IMR-90 (cell line): ENCODE data around the gene MRPS15. TPM values are rescaled to one million over a fixed set of nuclear protein-coding genes. Genes with fewer than 3 reads are reported as not detected.

Experiments
- ATAC-seq: fragments of 200-7000 bp; cut with Tn5 transposase; 2 replicates; pipeline ENCODE4 v1.9.1; 2020; ENCODE audit warnings: low read depth, mild to moderate bottlenecking, moderate library complexity
- BruUV-seq: library from RNA; stranded (reverse); fragments of 400-500 nt; replicated peaks from 2 replicates; lab custom pipeline; 2021; lab: Mats Ljungman, UMichigan
- CTCF ChIA-PET: fragments of 300-600 bp; formaldehyde crosslinking; extraction: SDS; loops from one replicate; lab custom pipeline; 2021; ENCODE audit warnings: antibody characterized with exemption; lab: Yijun Ruan, JAX
- POLR2A ChIA-PET: fragments of 300-600 bp; sonication (Branson Sonifier 250); formaldehyde crosslinking; loops from one replicate; lab custom pipeline; 2022; ENCODE audit warnings: antibody characterized with exemption; ENCODE audit not compliant: unreplicated experiment; lab: Charles Lee
- DNase-seq: peaks from one replicate; pipeline ENCODE4 v3.0.0; 2013
- H2AFZ ChIP-seq: replicated peaks from 2 replicates; pipeline ENCODE3; 2013; ENCODE audit warnings: low read length, mild to moderate bottlenecking; ENCODE audit not compliant: poor library complexity
- H2AK5ac ChIP-seq: 2 replicates; pipeline ENCODE4 v1.6.1; 2013; ENCODE audit warnings: low read depth, low read length, inconsistent platforms
- H2AK9ac ChIP-seq: replicated peaks from 2 replicates; pipeline ENCODE3; 2013; ENCODE audit warnings: mild to moderate bottlenecking, low read depth, low read length, moderate library complexity; ENCODE audit not compliant: poor library complexity
- H2BK120ac ChIP-seq: 2 replicates; pipeline ENCODE4 v1.6.1; 2013; ENCODE audit warnings: low read depth, low read length, inconsistent platforms
- H2BK15ac ChIP-seq: 3 replicates; pipeline ENCODE4 v1.6.1; 2013; ENCODE audit warnings: low read depth, low read length, inconsistent platforms
- H2BK20ac ChIP-seq: 2 replicates; pipeline ENCODE4 v1.6.1; 2013; ENCODE audit warnings: low read depth, mild to moderate bottlenecking, inconsistent platforms, low read length, moderate library complexity
- H2BK5ac ChIP-seq: 2 replicates; pipeline ENCODE4 v1.6.1; 2013; ENCODE audit warnings: mild to moderate bottlenecking, low read depth, low read length, inconsistent platforms; ENCODE audit not compliant: poor library complexity, severe bottlenecking
- H3K14ac ChIP-seq: replicated peaks from 2 replicates; pipeline ENCODE4 v1.6.1; 2013; ENCODE audit warnings: low read depth, low read length, inconsistent platforms
- H3K18ac ChIP-seq: 2 replicates; pipeline ENCODE4 v1.6.1; 2013; ENCODE audit warnings: low read depth, low read length, control low read depth
- H3K23ac ChIP-seq: 2 replicates; pipeline ENCODE4 v1.6.1; 2013; ENCODE audit warnings: low read depth, low read length, inconsistent platforms
- H3K27ac ChIP-seq: 2 replicates; pipeline ENCODE4 v1.5.1; 2013; ENCODE audit warnings: mild to moderate bottlenecking, control low read depth, low read length; ENCODE audit not compliant: insufficient read depth
- H3K27me3 ChIP-seq: 2 replicates; pipeline ENCODE4 v1.6.1; 2013; ENCODE audit warnings: low read length; ENCODE audit not compliant: control insufficient read depth, insufficient read depth
- H3K36me3 ChIP-seq: 2 replicates; pipeline ENCODE4 v1.6.1; 2013; ENCODE audit warnings: low read length, mixed read lengths; ENCODE audit not compliant: control insufficient read depth, insufficient read depth
- H3K4ac ChIP-seq: 2 replicates; pipeline ENCODE4 v1.6.1; 2013; ENCODE audit warnings: low read depth, low read length, inconsistent platforms
- H3K4me1 ChIP-seq: 2 replicates; pipeline ENCODE4 v1.6.1; 2013; ENCODE audit warnings: low read length, mixed read lengths; ENCODE audit not compliant: control insufficient read depth, insufficient read depth
- H3K4me2 ChIP-seq: 2 replicates; pipeline ENCODE4 v1.6.1; 2013; ENCODE audit warnings: low read depth, mild to moderate bottlenecking, control low read depth, low read length, moderate library complexity
- H3K4me3 ChIP-seq: 2 replicates; pipeline ENCODE4 v1.5.1; 2013; ENCODE audit warnings: low read depth, mild to moderate bottlenecking, control low read depth, low read length, moderate library complexity; ENCODE audit not compliant: insufficient read depth
- H3K56ac ChIP-seq: 2 replicates; pipeline ENCODE4 v1.6.1; 2013; ENCODE audit warnings: low read length, inconsistent platforms; ENCODE audit not compliant: insufficient read depth; ENCODE audit errors: extremely low read depth
- H3K79me1 ChIP-seq, 2 experiments: 2 replicates each; pipeline ENCODE4 v1.6.1; 2013; ENCODE audit warnings: low read length in 2 of 2, inconsistent platforms in 1 of 2, low read depth in 1 of 2
- H3K9ac ChIP-seq: 2 replicates; pipeline ENCODE4 v1.6.1; 2013; ENCODE audit warnings: low read depth, low read length, control low read depth
- H3K9me1 ChIP-seq: 2 replicates; pipeline ENCODE4 v1.6.1; 2013; ENCODE audit warnings: low read length, inconsistent platforms; ENCODE audit not compliant: insufficient read depth
- H3K9me3 ChIP-seq: 2 replicates; pipeline ENCODE4 v1.6.1; 2013; ENCODE audit warnings: low read length; ENCODE audit not compliant: control insufficient read depth, insufficient read depth
- H4K20me1 ChIP-seq: 2 replicates; pipeline ENCODE4 v1.6.1; 2013; ENCODE audit warnings: low read length, inconsistent platforms; ENCODE audit not compliant: insufficient read depth
- H4K5ac ChIP-seq: 2 replicates; pipeline ENCODE4 v1.6.1; 2013; ENCODE audit warnings: mild to moderate bottlenecking, low read depth, low read length, control low read depth
- H4K8ac ChIP-seq, 2 experiments: 2 replicates each; pipeline ENCODE4 v1.6.1; 2013; ENCODE audit warnings: low read depth in 2 of 2, low read length in 2 of 2, control low read depth in 1 of 2, inconsistent platforms in 1 of 2
- H4K91ac ChIP-seq: 2 replicates; pipeline ENCODE4 v1.6.1; 2013; ENCODE audit warnings: low read depth, low read length, inconsistent platforms; ENCODE audit not compliant: insufficient read depth
- BHLHE40 ChIP-seq: fragments of 150-350 bp; IDR thresholded peaks from 2 replicates; pipeline ENCODE4 v1.6.1; 2016; ENCODE audit warnings: mild to moderate bottlenecking, low read depth, low read length
- CEBPB ChIP-seq: IDR thresholded peaks from 2 replicates; pipeline ENCODE4 v1.6.1; 2012; ENCODE audit warnings: low read depth, low read length, improper control_type of control experiment
- CTCF ChIP-seq: conservative IDR thresholded peaks from 2 replicates; pipeline ENCODE4 v1.5.1; 2012; ENCODE audit warnings: mild to moderate bottlenecking, low read depth, low read length, improper control_type of control experiment
- ELK1 ChIP-seq: fragments of 150-350 bp; IDR thresholded peaks from 2 replicates; pipeline ENCODE4 v1.6.1; 2016; ENCODE audit warnings: low read depth, mild to moderate bottlenecking, low read length, moderate library complexity, borderline replicate concordance
- FOS ChIP-seq: fragments of 150-350 bp; IDR thresholded peaks from 2 replicates; pipeline ENCODE4 v1.6.1; 2016; ENCODE audit warnings: low read depth, low read length
- MAFK ChIP-seq: IDR thresholded peaks from 2 replicates; pipeline ENCODE4 v1.6.1; 2012; ENCODE audit warnings: low read depth, low read length, improper control_type of control experiment
- NFE2L2 ChIP-seq: fragments of 150-350 bp; IDR thresholded peaks from 2 replicates; pipeline ENCODE4 v1.6.1; 2016; ENCODE audit warnings: low read depth, mild to moderate bottlenecking, low read length
- RCOR1 ChIP-seq: IDR thresholded peaks from 2 replicates; pipeline ENCODE4 v1.6.1; 2012; ENCODE audit warnings: mild to moderate bottlenecking, low read length, improper control_type of control experiment; ENCODE audit not compliant: insufficient replicate concordance
- WGBS, 2 experiments: methylation state at CpG; one replicate each; pipeline versions ENCODE4 v1.1.5 to v1.1.7; 2013; ENCODE audit warnings: missing lambda C conversion rate in 2 of 2; ENCODE audit not compliant: insufficient read length in 1 of 2; ENCODE audit errors: extremely low coverage in 2 of 2; 5-methylcytosine and 5-hydroxymethylcytosine counted together
- dilution Hi-C: fragments of 300-500 bp; cut with HindIII; formaldehyde crosslinking; loops from one replicate; pipeline ENCODE4 v1.14.3; 2018; ENCODE audit warnings: low sequenced_read_pairs; ENCODE audit not compliant: unreplicated experiment
- in situ Hi-C: fragments of 300-500 bp; cut with MboI; formaldehyde crosslinking; loops from 3 replicates; pipeline ENCODE4 v1.14.3; 2019; ENCODE audit warnings: low sequenced_read_pairs, inconsistent platforms, mixed read lengths
- intact Hi-C: fragments of 100-400 bp; cut with micrococcal nuclease; formaldehyde crosslinking; loops from 2 replicates; pipeline ENCODE4 v1.10.0; 2022
- polyA plus RNA-seq, 3 experiments: library from polyadenylated mRNA; depleted of rRNA; stranded (reverse); fragments of >200 nt; gene quantifications; 2 replicates each; pipeline ENCODE4 v1.2.3, GENCODE V29; 2012; ENCODE audit warnings: low replicate concordance in 1 of 3
- total RNA-seq: library from RNA; depleted of rRNA; stranded (reverse); fragments of >200 nt; gene quantifications from 2 replicates; pipeline ENCODE4 v1.2.3, GENCODE V29; 2012

The MRPS15 gene
- total and polyA plus RNA-seq, 2 of the 4 experiments (the other 2 are of a cell fraction), result 46.1 to 77.9 TPM

- no peak for TF ChIP-seq MAFK
Observed at GRCh38 chr1:36419140-36419539, 45.0 kb downstream of the MRPS15 start (continued).

- DNase-seq, result no peak
- Histone ChIP-seq H3K4me3 (no peak overlapping the region), H3K9me3 (no peaks in the 10 kb centered on the region), H3K4me1 (peaks cover 5% of the 10 kb centered on the region), H3K36me3 (peaks cover 2% of the 10 kb centered on the region; the same call in 1 of the 2 replicates), H3K4ac (no peak overlapping the region), H3K14ac (no peak overlapping the region), H3K56ac (no peak overlapping the region), H3K27me3 (no peaks in the 10 kb centered on the region), H3K23ac (no peak overlapping the region), H3K9me1 (no peaks in the 10 kb centered on the region), H4K20me1 (no peaks in the 10 kb centered on the region), H2AFZ (no peak overlapping the region), H2AK5ac (no peak overlapping the region), H3K9ac (no peak overlapping the region), H4K91ac (no peak overlapping the region), H3K4me2 (no peak overlapping the region), H2AK9ac (no peak overlapping the region), H2BK5ac (no peak overlapping the region), H3K18ac (no peak overlapping the region), H2BK15ac (no peak overlapping the region), H4K8ac (no peak overlapping the region), H4K5ac (no peak overlapping the region), H3K27ac (no peak overlapping the region), H3K79me1 (no peaks in the 10 kb centered on the region), H2BK20ac (no peak overlapping the region), H2BK120ac (no peak overlapping the region)
- no CpG with 5 or more reads among the region's 9 CpGs for WGBS, 2 experiments
- BruUV-seq, result no TSS peak
- no peak for ATAC-seq
- dilution Hi-C loops, result no loop called here
- ChIA-PET CTCF (no interaction called here), POLR2A (interaction anchor here (0.5 kb wide), 1 partner anchor 1691 kb away, joined by 4 read pairs; no protein-coding TSS in a partner anchor)
- no peak for TF ChIP-seq CEBPB
- no peak for TF ChIP-seq CTCF
- no peak for TF ChIP-seq BHLHE40
- no peak for TF ChIP-seq RCOR1
- no peak for TF ChIP-seq FOS
- TF ChIP-seq ELK1, result no peak
- TF ChIP-seq NFE2L2, result no peak
- in situ Hi-C loops, result loop anchor here (25.0 kb wide), 1 partner anchor 306 kb away; no protein-coding TSS in a partner anchor
- intact Hi-C loops, result no loop called here
Observed at GRCh38 chr1:36417931-36418330, 46.3 kb downstream of the MRPS15 start.
